Pancreas (tissue), 10 donors: ENCODE data around the gene TSPAN9. TPM values are rescaled to one million over a fixed set of nuclear protein-coding genes. Genes with fewer than 3 reads are reported as not detected.

Experiments used
- ATAC-seq, 4 donors: fragments of 200-7000 bp; cut with Tn5 transposase; one replicate each; pipeline versions ENCODE4 v1.8.0 to v1.9.1; 2020; ENCODE audit warnings: mild to moderate bottlenecking in 4 of 4, moderate library complexity in 4 of 4
- DNase-seq, 6 donors: peaks; one replicate each; pipeline ENCODE4 v3.0.0-alpha.2; 2020
- FAIRE-seq: peaks from 2 replicates; lab custom pipeline; 2012; peaks lifted over from hg19 to GRCh38; lab: Jason Lieb, UNC
- H3K27ac ChIP-seq, 4 donors: fragments of 200-600 bp; sonication (generic); 1 replicate in 3 of 4; 2 replicates in 1 of 4; pipeline versions ENCODE4 v1.5.0 to v1.8.0; 2020
- H3K27me3 ChIP-seq, 4 donors: fragments of 200-600 bp; one replicate each; pipeline ENCODE4 v1.8.0; 2021
- H3K36me3 ChIP-seq, 3 donors: fragments of 200-600 bp; sonication (generic) in 1 of 3; one replicate each; pipeline versions ENCODE4 v1.5.0 to v1.8.0; 2020 to 2021
- H3K4me1 ChIP-seq, 3 donors: fragments of 200-600 bp; one replicate each; pipeline ENCODE4 v1.8.0; 2021
- H3K4me3 ChIP-seq, 4 donors: fragments of 200-600 bp; sonication (generic) in 2 of 4; one replicate each; pipeline versions ENCODE4 v1.5.0 to v1.8.0; 2020 to 2021
- H3K9me3 ChIP-seq, 4 donors: fragments of 200-600 bp; one replicate each; pipeline ENCODE4 v1.8.0; 2021
- WGBS, 2 donors: extraction: QIAGEN DNeasy Blood & Tissue Kit; methylation state at CpG; one replicate each; pipeline ENCODE4 v1.1.7; 2013; 5-methylcytosine and 5-hydroxymethylcytosine counted together
- intact Hi-C, 3 donors: fragments of 100-400 bp; cut with DNase I; formaldehyde crosslinking; loops; one replicate each; pipeline versions ENCODE4 v1.11.1 to v1.14.2; 2022
- polyA plus RNA-seq, 2 donors: library from polyadenylated mRNA; stranded (reverse); fragments of 200-250 nt; gene quantifications; one replicate each; pipeline ENCODE4 v1.2.3, GENCODE V29; 2013
- total RNA-seq, 6 donors: library from RNA; stranded (reverse); fragmentation: NEBNext Ultra II Directional in 4 of 6; extraction: Animal tissue kit (Norgen Biotek cat#: 25700) in 4 of 6; gene quantifications; one replicate each; pipeline versions ENCODE4 v1.2.1 to v1.2.4, GENCODE V29; 2021 to 2023
- TF ChIP-seq, protein P1 (sequence below), 4 donors: fragments of 200-600 bp; sonication (generic) in 3 of 4; IDR thresholded peaks; one replicate each; pipeline versions ENCODE4 v1.5.0 to v1.8.0; 2021; ENCODE audit warnings: antibody characterized with exemption in 4 of 4
- donor health status: healthy with polysubstance abuse.
- donor health status: DM: no; HTN: no; CAD: no; lungs with moderate emphysema.
- donor health status: DM: no; HTN: no; CAD: no.
- donor health status: control.
- donor health status: control.
- donor health status: Bipolar disorder and iron deficiency.
- donor health status: DM: yes; HTN: yes; CAD: no.
- donor health status: DM: no; HTN: no; CAD: no.
- donor health status: DM: no; HTN: no; CAD: no.
- donor health status: DM: yes; HTN: yes; CAD: no.

The TSPAN9 gene
- total and polyA plus RNA-seq, 8 donors, result 7.8 to 19.5 (median 13.0) TPM

DNA sequence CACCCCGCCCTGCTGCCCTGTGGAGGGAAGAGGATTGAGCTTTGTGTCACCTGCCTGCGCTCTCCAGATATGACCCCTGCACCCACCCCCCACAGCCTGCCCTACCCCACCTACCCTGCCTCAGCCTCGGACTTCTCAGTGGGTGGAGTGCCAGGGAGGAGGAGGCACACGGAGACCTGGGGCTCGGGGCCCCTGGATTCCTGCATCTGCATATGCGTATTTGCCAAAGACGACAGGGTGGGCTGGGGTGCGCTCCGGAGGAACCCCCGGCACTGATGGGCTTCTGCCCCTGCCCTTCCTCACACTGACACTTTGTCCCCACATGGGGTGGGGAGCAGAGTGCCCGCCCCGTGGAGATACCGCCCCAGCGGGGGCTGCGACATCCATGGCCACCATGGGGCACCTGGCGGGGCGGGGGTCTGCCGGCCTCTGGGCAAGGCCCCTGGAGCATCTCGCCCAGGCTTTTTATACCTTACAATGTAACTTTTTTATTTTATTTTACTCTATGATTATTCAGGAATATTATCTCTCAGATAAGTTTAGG, 206.0 kb downstream of the TSPAN9 start:
- DNase-seq (no peak), ATAC-seq (no peak), FAIRE-seq (no peak)
- TF ChIP-seq, protein P1, sequence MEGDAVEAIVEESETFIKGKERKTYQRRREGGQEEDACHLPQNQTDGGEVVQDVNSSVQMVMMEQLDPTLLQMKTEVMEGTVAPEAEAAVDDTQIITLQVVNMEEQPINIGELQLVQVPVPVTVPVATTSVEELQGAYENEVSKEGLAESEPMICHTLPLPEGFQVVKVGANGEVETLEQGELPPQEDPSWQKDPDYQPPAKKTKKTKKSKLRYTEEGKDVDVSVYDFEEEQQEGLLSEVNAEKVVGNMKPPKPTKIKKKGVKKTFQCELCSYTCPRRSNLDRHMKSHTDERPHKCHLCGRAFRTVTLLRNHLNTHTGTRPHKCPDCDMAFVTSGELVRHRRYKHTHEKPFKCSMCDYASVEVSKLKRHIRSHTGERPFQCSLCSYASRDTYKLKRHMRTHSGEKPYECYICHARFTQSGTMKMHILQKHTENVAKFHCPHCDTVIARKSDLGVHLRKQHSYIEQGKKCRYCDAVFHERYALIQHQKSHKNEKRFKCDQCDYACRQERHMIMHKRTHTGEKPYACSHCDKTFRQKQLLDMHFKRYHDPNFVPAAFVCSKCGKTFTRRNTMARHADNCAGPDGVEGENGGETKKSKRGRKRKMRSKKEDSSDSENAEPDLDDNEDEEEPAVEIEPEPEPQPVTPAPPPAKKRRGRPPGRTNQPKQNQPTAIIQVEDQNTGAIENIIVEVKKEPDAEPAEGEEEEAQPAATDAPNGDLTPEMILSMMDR (IDR thresholded peaks at IDR 0.05), result no peak
- intact Hi-C loops, result no loop called here
- no peaks in the 10 kb centered on the region for H3K9me3 ChIP-seq
- H3K4me1 ChIP-seq, result no peaks in the 10 kb centered on the region
- peaks cover 0 to 12% (median 0%) of the 10 kb centered on the region in 3 donors for H3K36me3 ChIP-seq
- no peaks in the 10 kb centered on the region for H3K27me3 ChIP-seq
- WGBS, 2 donors, result 90 to 96% methylated on average over 18 to 19 of the region's 19 CpGs
- no peak overlapping the region for H3K4me3 ChIP-seq
- no peak overlapping the region for H3K27ac ChIP-seq

DNA sequence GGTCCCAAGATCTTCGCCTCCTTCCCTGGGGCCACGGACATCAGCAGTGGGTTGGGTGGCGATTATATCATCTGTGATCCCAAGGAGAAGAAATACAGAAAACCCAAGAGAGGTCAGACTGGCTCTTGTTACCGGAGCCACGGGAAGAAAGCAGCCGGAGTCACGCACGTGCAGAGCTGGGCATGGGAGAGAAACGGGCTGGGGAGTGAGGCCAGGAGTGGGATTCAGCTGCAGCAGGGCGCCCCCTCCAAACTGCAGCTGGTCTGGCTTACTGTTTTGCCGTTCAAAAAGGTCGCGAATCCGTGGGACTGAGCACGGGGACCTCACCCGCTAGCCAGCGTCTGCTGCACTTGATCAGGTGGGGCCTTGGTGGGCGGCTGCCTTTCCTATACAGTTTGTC, 207.2 kb downstream of the TSPAN9 start:
- ATAC-seq (no peak), FAIRE-seq (no peak), DNase-seq (no peak)
- H3K4me3 ChIP-seq, result no peak overlapping the region
- H3K27ac ChIP-seq, result no peak overlapping the region
- H3K36me3 ChIP-seq, result peaks cover 0 to 12% (median 0%) of the 10 kb centered on the region in 3 donors
- intact Hi-C loops, result no loop called here
- 86 to 92% methylated on average over 18 of the region's 18 CpGs for WGBS, 2 donors
- no peaks in the 10 kb centered on the region for H3K9me3 ChIP-seq
- H3K27me3 ChIP-seq, result no peaks in the 10 kb centered on the region
- TF ChIP-seq, protein P1 (IDR thresholded peaks at IDR 0.05), result no peak
- H3K4me1 ChIP-seq, result no peaks in the 10 kb centered on the region

DNA sequence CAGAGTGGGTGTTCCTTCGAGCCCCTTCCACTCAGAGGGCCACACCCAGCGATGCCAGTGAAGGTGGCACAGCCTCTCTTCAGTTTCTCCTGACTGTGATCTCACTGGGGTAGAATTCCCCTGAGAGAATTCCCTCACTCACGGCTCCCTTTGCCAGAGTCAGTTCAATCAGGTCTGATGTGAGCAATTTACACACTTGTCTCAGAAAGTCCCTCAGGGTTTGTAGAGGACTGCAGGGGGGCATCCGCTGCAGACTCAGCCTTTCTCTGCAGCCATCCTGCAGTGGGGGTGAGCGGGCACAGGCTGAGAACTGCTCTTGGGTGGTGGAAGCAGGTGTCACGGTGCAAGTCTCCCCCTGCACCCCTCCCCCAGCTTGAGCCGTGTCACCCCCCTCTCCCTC, 208.4 kb downstream of the TSPAN9 start:
- H3K4me3 ChIP-seq, result no peak overlapping the region
- intact Hi-C loops, result no loop called here
- peaks cover 0 to 12% (median 0%) of the 10 kb centered on the region in 3 donors for H3K36me3 ChIP-seq
- 87 to 95% methylated on average over 7 of the region's 7 CpGs for WGBS, 2 donors
- H3K9me3 ChIP-seq, result no peaks in the 10 kb centered on the region
- ATAC-seq (no peak), DNase-seq (no peak), FAIRE-seq (no peak)
- no peaks in the 10 kb centered on the region for H3K4me1 ChIP-seq
- TF ChIP-seq, protein P1 (IDR thresholded peaks at IDR 0.05), result no peak
- no peak overlapping the region for H3K27ac ChIP-seq
- H3K27me3 ChIP-seq, result no peaks in the 10 kb centered on the region

DNA sequence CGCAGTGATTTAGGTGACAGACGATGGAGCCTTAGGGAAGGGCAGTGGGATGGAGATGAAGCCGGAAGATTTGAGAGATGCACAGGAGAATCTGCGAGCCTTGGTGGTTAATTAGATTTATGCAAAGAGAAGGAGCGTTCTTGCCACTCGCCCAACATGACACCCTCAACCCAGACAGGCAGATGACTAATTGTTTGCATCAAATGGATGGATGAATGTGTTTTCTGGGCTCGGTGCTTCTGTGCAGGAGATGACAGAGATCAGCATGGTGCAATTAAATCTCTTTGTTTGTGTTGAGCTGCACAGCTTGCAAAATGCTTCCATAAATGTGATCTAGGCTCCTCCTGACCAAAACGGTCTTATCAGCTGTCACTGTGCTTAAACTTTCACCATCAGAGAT, 211.5 kb downstream of the TSPAN9 start:
- H3K9me3 ChIP-seq, result no peaks in the 10 kb centered on the region
- FAIRE-seq, result no peak
- no peaks in the 10 kb centered on the region for H3K4me1 ChIP-seq
- TF ChIP-seq, protein P1 (IDR thresholded peaks at IDR 0.05), result no peak
- ATAC-seq, result no peak
- H3K27ac ChIP-seq, result no peak overlapping the region
- H3K36me3 ChIP-seq, result no peaks in the 10 kb centered on the region
- no peak for DNase-seq
- intact Hi-C loops, result no loop called here
- 75 to 76% methylated on average over 8 of the region's 8 CpGs for WGBS, 2 donors
- no peaks in the 10 kb centered on the region for H3K27me3 ChIP-seq
- H3K4me3 ChIP-seq, result no peak overlapping the region

DNA sequence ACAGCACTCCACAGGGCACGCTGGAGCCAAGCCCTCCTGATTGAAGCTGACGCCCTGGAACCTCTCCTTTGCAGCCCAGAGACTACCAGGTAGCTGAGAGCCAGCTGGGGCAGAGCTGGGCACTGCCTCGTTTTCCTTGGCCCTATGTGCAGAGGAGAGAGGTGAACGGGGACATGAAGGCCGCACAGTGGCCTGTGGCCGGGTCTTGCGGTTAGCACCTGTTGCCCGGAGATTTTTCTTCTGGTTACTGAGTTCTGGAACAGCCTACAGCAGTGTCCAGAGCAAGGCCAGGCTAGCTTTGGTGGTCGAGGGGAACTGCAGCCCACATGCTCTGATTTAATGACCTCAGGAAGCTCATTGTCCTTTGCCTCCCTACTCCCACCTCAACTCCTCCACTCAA, 212.5 kb downstream of the TSPAN9 start:
- TF ChIP-seq, protein P1 (IDR thresholded peaks at IDR 0.05), result no peak
- Histone ChIP-seq H3K4me3 (no peak overlapping the region), H3K9me3 (no peaks in the 10 kb centered on the region), H3K27ac (no peak overlapping the region), H3K27me3 (no peaks in the 10 kb centered on the region), H3K4me1 (peaks cover 0 to 4% (median under 1%) of the 10 kb centered on the region in 3 donors), H3K36me3 (no peaks in the 10 kb centered on the region)
- intact Hi-C loops, result loop anchor here in 2 of 3 donors (10.0 kb wide), 2 partner anchors 485 to 515 kb away; no protein-coding TSS in a partner anchor
- ATAC-seq (peak in 1 of 4 donors; percentile 9), FAIRE-seq (no peak), DNase-seq (no peak)
- 70% methylated on average over 9 of the region's 9 CpGs for WGBS, 2 donors
